Urothelium cell line (cell line): Measurements from ENCODE around the gene SV2C.
"Not testable (repeated sequence)": the region's sequence is repeated elsewhere in the genome, so short reads cannot be mapped to it uniquely, and the experiment has no call there.

ENCODE experiments used
- DNase-seq: peaks from one replicate; pipeline ENCODE4 v3.0.0; 2011; ENCODE audit warnings: low spot score, mixed read lengths
- FAIRE-seq: peaks from 2 replicates; lab custom pipeline; 2011; peaks lifted over from hg19 to GRCh38; lab: Jason Lieb, UNC

Gene SV2C

DNA sequence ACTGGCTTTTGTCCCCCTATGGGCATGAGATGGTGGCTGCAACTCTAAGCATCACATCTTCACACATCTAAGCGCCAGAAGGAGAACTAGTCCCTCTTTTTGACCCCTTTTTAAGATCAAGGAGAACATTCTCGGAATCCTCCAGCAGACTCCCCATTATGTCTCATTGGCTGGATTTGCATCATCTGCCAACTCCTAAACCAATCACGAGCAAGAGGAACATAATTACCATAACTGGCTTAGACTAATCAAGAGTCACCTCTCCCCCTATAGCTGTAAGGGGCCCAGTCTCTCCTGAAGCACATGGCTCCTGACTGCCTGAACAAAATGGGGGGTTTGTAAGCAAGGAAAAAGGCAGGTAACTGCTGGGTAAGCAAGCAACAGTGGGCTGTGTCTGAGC lies 251.4 kb downstream of the SV2C start:
- DNase-seq: no peak
- no peak for FAIRE-seq

DNA sequence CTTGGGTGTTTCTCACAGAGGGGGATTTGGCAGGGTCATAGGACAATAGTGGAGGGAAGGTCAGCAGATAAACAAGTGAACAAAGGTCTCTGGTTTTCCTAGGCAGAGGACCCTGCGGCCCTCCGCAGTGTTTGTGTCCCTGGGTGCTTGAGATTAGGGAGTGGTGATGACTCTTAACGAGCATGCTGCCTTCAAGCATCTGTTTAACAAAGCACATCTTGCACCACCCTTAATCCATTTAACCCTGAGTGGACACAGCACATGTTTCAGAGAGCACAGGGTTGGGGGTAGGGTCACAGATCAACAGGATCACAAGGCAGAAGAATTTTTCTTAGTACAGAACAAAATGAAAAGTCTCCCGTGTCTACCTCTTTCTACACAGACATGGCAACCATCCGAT lies 252.3 kb downstream of the SV2C start:
- not testable (repeated sequence) for DNase-seq, FAIRE-seq

DNA sequence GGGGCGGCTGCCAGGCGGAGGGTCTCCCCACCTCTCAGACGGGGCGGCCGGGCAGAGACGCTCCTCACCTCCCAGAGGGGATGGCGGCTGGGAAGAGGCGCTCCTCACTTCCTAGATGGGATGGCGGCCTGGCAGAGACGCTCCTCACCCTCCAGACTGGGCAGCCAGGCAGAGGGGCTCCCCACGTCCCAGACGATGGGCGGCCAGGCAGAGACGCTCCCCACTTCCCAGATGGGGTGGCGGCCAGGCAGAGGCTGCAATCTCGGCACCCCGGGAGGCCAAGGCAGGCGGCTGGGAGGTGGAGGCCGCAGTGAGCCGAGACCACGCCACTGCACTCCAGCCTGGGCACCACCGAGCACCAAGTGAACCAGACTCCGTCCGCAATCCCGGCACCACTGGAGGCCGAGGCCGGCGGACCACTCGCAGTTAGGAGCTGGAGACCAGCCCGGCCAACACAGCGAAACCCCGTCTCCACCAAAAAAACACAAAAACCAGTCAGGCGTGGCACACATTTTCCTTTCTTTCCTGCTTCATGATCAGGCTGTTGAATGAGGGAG lies 253.1 kb downstream of the SV2C start:
- not testable (repeated sequence) for DNase-seq, FAIRE-seq

DNA sequence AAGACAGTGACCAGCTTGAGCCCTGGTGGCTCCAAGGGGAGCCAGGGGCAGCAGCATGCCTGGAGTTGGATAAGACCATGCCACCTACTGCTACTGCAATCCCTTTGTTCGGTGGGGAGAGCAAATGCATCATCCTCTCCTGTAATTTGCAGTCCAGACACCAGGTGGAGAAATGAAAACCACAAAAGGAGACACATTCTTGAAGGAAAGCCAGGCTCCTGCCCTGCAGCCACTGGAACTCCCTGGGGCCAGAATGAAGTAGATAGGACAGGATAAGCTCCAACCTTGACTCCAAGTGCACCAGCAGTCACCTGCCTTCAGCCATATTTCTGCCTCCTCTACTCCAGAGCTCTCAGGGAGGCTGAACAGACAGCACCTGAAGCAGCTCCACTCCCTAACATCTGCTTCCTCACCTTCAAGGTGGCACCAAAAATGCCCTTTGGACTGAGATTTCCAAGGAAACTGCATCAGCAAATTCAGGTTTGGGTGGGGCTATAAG lies 254.8 kb downstream of the SV2C start:
- no peak for FAIRE-seq

DNA sequence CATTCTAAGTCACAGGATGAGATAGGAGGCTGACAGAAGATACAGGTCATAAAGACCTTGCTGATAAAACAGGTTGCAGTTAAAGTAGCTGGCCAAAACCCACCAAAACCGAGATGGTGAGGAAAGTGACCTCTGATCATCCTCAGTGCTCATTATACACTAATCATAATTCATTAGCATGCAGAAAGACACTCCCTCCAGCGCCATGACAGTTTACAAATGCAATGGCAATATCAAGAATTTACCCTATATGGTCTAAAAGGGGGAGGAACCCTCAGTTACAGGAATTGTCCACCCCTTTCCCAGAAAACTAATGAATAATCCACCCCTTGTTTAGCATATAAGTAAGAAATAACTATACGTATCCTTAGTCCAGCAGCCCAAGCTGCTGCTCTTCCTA lies 256.7 kb downstream of the SV2C start:
- no peak for FAIRE-seq
- DNase-seq: no peak

More for the DNA sequence above, 254.8 kb downstream of the SV2C start:
- peak; percentile 88 for DNase-seq

DNA sequence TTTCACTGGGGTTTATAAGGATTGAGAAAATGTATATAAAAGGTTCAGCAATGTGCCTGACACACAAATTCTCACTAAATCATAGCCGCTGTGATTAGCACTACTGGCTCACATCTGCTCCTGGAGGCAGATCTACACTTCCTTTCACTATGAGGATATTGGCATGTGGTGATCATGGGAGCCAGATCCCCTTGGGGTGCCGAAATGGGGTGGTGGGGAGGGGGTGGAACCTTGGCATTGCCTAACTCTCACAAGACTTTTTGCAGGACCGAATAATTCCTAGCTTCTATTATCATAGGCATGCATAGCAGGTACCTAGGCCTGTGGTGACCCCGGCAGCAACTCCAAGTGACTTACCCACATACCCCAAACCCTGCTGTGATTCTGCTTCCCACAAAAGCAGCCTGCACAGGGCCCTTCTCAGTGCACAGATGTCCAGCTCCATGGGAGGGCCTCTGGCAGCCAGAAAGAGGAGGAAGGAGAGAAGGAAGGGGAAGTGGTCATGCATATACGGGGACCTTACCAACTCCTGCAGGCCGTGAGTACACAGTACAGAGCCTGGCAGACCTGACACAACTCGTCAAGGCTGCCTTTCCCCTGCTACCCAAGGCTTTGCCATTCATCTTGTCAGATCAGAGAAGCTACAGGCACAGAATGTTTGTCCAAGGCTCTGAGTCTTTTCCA lies 258.6 kb downstream of the SV2C start:
- no peak for DNase-seq
- no peak for FAIRE-seq

DNA sequence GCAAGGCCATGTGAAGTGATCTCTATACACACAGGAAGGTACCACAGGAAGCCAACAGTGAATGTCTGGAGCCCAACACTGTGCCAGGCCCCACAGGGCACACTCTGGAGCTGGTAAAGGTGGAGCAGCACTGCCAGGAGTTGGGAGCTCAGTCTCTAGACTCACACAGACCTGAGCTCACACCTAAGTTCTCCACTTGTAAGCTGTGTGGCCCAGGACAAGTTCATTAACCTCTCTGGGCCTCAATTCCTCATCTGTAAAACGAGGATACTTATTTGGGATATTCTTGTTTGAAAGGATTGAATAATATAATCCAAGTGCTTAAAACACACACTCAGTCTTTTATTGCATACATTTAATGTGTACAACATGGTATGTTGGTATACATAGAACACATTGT lies 259.3 kb downstream of the SV2C start:
- DNase-seq (no peak), FAIRE-seq (no peak)

DNA sequence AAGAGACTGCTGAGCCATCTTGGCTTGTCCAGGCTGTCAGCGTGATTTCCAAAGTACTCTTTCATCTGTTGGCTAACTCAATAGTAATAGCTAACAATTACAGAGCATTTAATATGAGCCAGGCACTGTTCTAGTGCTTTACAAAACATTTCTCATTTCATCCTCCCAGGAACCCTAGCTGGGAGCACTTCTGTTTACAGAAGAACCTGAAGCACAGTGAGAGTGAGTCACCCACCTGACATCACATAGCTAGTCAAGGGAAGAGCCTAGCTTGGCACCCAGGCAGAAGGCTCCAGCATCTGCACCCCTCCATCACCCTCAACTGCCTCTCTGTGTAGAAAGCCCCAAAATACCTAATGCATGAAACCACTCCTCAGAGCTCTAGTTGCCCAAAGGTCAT lies 262.4 kb downstream of the SV2C start:
- no peak for DNase-seq
- FAIRE-seq: no peak

DNA sequence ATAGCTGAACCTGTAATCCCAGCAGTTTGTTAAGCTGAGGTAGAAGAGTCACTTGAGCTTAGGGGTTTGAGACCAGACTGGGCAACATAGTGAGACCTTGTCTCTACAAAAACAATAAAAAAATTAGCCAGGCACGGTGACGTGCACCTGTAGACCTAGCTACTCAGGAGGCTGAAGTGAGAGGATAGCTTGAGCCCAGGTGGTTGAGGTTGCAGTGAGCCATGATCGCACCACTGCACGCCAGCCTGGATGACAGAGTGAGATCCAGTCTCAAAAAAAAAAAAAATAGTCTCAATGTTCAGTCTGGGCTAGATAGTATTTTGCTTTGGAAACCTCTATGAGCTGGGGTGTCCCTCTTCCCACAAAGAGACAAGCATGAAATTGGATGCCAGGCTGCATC lies 268.0 kb downstream of the SV2C start:
- no peak for FAIRE-seq

DNA sequence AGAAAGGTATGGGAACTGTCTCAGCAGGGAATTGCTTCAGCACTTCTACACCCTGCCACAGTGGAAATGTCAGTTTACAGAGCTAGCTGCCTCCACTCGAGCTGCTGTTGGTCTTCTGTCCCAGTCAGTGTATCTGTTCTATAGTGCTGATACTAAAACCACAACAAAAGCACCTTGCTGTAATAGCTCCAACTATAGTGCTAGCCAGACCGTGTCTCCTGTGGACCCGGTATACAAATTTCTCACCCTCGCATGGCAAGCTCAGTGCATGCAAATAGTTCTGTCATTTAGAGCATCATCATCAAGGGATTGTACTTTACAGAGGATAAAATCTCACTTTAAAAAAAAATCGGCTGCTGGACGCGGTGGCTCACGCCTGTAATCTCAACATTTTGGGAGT lies 268.4 kb downstream of the SV2C start:
- DNase-seq: no peak
- FAIRE-seq: no peak

More for the DNA sequence above, 268.0 kb downstream of the SV2C start:
- DNase-seq: no peak

DNA sequence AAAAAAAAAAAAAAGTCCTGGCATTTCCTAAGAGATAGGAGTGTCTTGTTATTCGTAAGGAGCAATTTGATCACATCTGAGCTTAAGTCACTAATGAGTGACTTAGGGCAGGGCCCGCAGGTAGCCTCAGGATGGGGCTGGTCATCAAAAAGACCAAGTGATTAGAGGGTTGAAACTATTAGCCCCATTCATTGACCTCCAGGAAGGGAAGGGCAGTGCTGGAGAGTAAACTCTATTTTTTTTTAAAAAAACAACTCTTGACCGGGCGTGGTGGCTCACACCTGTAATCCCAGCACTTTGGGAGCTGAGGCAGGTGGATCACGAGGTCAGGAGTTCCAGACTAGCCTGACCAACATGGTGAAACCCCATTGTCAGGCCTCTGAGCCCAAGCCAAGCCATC lies 273.7 kb downstream of the SV2C start:
- DNase-seq: no peak
- no peak for FAIRE-seq

DNA sequence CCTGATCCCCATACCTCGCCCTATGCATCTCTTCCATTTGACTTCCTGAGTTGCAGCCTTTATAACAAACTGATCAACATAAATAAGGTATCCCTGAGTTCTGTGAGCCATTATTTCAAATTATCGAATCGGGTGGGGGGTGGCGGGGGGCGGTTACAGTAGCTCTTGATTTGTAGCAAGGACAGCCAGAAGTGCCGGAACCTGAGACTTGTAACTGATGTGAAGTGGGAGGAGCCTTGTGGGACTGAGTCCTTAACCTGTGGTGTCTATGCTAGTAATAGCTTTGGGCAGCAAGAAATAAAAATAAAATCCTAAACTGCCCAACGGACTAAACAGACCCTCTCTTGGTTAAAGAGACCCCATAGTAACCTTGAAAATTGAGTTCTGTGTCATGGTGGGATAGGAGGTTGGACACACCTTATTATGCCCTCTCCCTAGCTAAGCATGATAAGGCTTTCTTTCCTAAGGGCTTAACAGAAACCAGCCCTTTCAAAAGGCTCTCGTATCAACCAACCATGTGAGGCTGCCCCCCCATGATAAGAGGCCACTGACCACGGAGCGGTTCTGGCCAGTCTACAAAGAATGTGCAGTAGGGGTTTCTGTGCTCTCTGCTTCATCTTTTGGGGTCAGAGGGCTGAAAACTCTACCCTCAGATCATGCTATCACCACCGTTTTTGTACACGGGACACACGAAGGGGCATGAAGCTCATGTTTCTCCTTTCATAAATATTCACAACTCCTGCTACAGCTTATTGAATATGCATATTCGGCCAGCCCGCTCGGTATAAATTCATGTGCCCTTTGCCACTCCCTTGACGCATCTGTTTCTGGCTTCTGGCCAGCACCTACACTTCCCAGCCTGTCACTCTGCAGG lies 280.4 kb downstream of the SV2C start:
- no peak for DNase-seq
- FAIRE-seq: no peak

DNA sequence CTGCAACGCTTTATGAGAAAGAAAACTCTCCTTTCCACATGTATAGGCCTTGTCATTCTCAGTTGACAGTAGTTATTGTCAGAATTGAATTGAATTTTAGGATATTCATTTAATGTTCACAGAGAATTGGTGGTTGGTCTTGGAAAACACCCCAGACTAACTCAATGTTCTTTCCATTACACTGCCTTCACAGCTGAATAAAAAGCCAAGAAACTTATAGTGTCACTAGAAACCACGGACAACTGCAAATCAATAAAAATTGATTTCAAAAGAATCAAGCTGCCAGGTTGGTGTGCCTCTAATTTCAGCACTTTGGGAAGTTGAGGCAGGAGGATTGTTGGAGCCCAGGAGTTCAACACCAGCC lies 281.0 kb downstream of the SV2C start:
- no peak for FAIRE-seq

DNA sequence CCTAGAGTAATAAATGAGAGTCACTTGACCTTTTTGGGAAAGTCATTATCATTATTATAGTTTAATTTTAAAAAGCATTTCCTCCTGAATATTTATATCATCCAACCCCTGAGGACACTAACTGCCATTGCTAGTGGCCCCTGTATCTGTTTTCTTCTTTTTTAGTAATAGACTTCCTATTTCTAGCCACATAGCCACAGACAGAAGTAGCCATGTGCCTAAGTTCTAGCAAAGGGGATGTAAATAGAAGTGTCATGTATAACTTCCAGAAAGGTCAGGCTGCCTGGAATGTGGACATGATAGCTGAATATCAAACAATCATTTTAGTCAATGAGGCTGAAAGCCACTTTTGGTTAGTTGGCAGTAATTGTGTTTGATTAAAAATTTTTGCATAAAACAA lies 282.4 kb downstream of the SV2C start:
- FAIRE-seq (no peak), DNase-seq (no peak)

More for the DNA sequence above, 281.0 kb downstream of the SV2C start:
- no peak for DNase-seq

DNA sequence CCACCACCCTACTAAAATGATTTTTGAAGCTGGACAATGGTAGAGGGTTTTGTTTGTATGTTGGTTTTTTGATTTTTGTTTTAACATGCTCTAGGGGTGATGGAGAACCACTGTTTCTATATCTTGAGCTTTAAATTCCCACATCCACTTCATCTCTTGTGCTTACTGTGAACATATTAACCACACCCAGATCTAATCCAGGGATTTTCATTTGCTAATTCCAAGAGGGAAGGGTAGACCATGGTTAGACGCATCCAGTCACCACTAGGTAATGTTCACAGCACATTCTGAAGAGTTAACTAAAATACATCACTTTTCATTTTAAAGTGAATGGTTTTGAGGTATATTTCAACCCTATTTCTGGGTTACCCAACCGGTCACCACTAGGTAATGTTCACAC lies 283.4 kb downstream of the SV2C start:
- no peak for FAIRE-seq
- no peak for DNase-seq

DNA sequence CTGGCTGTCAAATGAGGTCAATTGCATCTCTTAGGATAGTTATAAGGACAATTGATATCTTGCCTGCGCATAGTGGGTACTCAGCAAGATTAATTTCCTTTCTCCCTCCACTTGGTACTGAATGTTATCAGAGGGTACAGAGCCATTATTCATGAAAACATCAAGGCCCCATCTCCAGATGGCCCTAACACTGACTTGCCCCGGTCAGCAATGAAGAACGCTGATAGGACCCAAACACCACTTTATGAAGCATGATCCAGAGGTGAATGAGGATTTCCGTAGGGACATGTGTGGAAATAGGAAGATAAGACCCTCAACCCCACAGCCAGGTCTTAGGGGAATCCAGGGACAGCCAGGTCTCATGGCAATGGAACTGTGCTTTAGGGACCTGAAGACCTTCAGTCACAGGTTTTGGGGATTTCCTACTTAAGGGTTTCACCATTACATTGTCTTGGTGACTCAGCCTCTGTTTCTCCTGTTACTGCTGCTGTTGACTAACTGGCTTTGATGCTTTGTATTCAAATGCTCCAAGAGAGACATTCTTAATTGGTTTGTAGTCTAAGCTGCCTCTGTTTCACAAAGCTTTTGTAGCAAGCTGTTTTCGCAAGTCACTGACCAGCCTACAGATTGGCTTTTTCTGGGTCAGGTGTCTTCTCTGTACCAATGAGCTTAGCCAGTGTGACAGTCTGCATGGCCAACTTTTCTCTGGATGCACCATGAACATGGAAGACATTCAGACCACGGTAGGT lies 284.6 kb downstream of the SV2C start:
- DNase-seq (no peak), FAIRE-seq (no peak)

DNA sequence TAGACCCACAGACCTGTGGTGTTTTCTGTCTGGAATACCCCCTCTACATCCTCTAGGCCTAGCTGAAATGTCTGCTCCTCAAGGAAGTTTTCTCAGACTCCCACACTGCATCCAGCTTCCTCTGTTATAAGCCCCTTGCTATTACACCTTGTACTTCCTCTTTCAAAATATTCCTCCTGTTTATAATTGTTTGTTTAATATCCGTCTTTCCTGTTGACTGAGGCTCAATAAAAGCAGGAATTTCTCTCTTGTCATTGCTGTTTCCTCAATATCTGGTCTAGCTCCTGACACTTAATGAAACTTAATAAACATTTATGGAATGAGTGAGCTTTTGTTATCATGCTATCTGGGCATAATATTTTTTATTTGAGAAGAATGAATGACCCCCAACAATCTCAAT lies 285.8 kb downstream of the SV2C start:
- no peak for FAIRE-seq
- DNase-seq: no peak

DNA sequence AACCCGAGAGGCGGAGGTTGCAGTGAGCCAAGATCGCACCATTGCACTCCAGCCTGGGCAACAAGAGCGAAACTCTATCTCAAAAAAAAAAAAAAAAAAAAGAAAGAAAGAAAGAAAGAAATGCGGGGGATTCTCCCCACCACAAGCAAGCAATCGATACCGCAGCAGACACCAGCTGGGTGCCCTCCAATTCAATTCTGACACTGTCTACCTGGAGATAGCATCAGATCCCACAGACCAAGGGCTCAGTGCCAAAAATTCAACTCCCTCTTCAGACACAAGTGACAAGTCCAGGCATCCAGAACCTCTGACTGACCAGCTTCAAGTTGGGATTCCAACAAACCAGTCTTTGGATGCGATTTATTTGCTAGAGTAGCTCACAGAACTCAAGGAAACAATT lies 286.5 kb downstream of the SV2C start:
- FAIRE-seq, DNase-seq: not testable (repeated sequence)

DNA sequence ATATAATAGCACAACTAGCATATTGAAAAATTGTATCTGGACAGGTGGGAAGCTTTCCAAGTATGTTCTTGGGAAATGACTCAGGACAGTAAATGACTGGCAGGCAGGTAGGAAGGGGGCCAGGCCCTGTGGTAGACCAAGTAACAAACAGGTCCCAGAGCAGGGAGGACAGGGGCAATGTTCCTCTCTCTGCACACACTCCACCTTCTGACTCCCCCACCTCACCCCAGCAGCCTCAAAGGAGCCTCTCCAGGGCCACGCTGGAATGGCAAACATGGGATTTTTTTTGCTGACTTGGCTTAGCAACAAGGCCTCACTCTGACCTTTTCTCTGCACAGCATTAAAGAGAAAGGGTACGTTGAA lies 288.8 kb downstream of the SV2C start:
- DNase-seq: peak; percentile 16
- FAIRE-seq: peak; percentile 5

DNA sequence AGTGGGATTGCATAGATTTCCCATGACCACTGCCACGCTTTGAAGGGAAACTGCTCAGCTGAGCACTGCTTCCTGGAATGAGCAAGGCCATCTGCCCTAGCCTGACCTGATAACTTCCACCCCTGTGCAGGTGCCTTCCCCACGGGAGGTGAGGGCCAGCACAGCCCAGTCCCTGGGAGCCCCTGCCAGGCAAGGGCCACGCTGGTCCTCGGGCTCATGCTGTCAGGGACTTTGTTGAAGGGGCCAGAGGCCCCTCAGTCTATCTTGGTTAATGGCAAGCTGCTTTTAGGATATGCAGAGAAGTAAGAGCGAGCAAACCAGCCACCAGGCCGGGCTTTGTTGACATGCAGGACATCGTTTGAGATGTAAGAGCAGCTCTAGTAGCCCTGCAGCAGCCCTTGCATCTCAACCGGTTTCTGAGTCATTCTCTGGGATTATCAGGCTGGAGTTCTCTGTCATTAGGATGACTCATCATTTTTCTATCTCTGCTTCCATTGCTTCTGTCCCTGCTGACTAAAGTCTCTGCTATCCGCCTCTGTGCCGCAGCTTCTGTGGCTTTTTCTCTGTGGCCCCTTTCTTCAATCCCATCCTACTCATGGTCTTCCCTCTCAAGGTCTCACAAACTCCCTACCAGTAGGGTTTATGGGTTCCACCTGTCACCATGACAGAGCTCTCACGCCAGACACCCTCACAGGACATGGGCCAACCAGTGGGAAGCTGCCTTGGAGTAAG lies 289.3 kb downstream of the SV2C start:
- peak; percentile 90 for DNase-seq
- FAIRE-seq: no peak
